ENCODE measurements around the gene U2AF1L4. TPM values are rescaled to one million over a fixed set of nuclear protein-coding genes. Genes with fewer than 3 reads are reported as not detected.

The U2AF1L4 gene
- total RNA-seq, 4 donors from 2014 or later, result 29.7 to 51.7 (median 36.8) TPM

GRCh38 chr19:35780717-35781116 lies 35.5 kb upstream of the U2AF1L4 start:
- Histone ChIP-seq H3K4me3 (replicated peaks in 1 of 3) (no peak overlapping the region), H3K36me3 (peaks cover 0 to 3% of the 10 kb centered on the region in 2 donors), H3K9me3 (no peaks in the 10 kb centered on the region), H3K27me3 (no peaks in the 10 kb centered on the region), H3K4me1 (peaks cover 0 to 1% of the 10 kb centered on the region in 2 donors), H3K27ac (no peak overlapping the region)
- WGBS, 2 donors, result 93 to 97% methylated on average over 14 to 18 of the region's 20 CpGs
- DNase-seq, result no peak
- TF ChIP-seq CTCF (IDR thresholded peaks at IDR 0.05) (no peak), POLR2A (IDR thresholded peaks at IDR 0.05) (no peak)
- intact Hi-C loops (cut with DNase I), result no loop called here

- Histone ChIP-seq H3K27ac (no peak overlapping the region), H3K9me3 (no peaks in the 10 kb centered on the region), H3K36me3 (peaks cover 0 to 3% of the 10 kb centered on the region in 2 donors), H3K4me1 (peaks cover under 1 to 3% of the 10 kb centered on the region in 2 donors), H3K4me3 (replicated peaks in 1 of 3) (no peak overlapping the region), H3K27me3 (no peaks in the 10 kb centered on the region)
- TF ChIP-seq CTCF (IDR thresholded peaks at IDR 0.05) (no peak), POLR2A (IDR thresholded peaks at IDR 0.05) (no peak)
- intact Hi-C loops (cut with DNase I), result no loop called here
- DNase-seq, result no peak
- WGBS, 2 donors, result 94 to 100% methylated on average over 3 to 16 of the region's 16 CpGs
These were observed 34.8 kb upstream of the U2AF1L4 start for GRCh38 chr19:35780058-35780457.

- Histone ChIP-seq H3K9me3 (no peaks in the 10 kb centered on the region), H3K4me1 (peaks cover 6 to 8% of the 10 kb centered on the region in 2 donors), H3K4me3 (replicated peaks in 1 of 3) (no peak overlapping the region), H3K27me3 (no peaks in the 10 kb centered on the region), H3K27ac (no peak overlapping the region), H3K36me3 (peaks cover 0 to 3% of the 10 kb centered on the region in 2 donors)
- intact Hi-C loops (cut with DNase I), result no loop called here
- no peak for TF ChIP-seq POLR2A (IDR thresholded peaks at IDR 0.05)
- TF ChIP-seq CTCF (IDR thresholded peaks at IDR 0.05), result no peak
- WGBS, 2 donors, result 93 to 94% methylated on average over 8 of the region's 8 CpGs
- no peak for DNase-seq
These were observed 33.8 kb upstream of the U2AF1L4 start for GRCh38 chr19:35779033-35779432.

- Histone ChIP-seq H3K27ac (no peak overlapping the region), H3K4me3 (replicated peaks in 1 of 3) (no peak overlapping the region), H3K9me3 (no peaks in the 10 kb centered on the region), H3K27me3 (no peaks in the 10 kb centered on the region), H3K36me3 (peaks cover 0 to 3% of the 10 kb centered on the region in 2 donors), H3K4me1 (peaks cover 6 to 8% of the 10 kb centered on the region in 2 donors)
- TF ChIP-seq POLR2A (IDR thresholded peaks at IDR 0.05), result no peak
- TF ChIP-seq CTCF (IDR thresholded peaks at IDR 0.05), result no peak
- DNase-seq, result no peak
- intact Hi-C loops (cut with DNase I), result no loop called here
- WGBS, 2 donors, result 79 to 84% methylated on average over 6 to 7 of the region's 7 CpGs
These were observed 32.7 kb upstream of the U2AF1L4 start for GRCh38 chr19:35777961-35778360.

GRCh38 chr19:35777086-35777841 lies 32.0 kb upstream of the U2AF1L4 start:
- H3K27ac ChIP-seq, result no peak overlapping the region
- H3K9me3 ChIP-seq, result no peaks in the 10 kb centered on the region
- peaks cover 0 to 3% of the 10 kb centered on the region in 2 donors for H3K36me3 ChIP-seq
- no peaks in the 10 kb centered on the region for H3K27me3 ChIP-seq
- H3K4me1 ChIP-seq, result peaks cover 6 to 8% of the 10 kb centered on the region in 2 donors
- TF ChIP-seq POLR2A (IDR thresholded peaks at IDR 0.05), result no peak
- TF ChIP-seq CTCF (IDR thresholded peaks at IDR 0.05), result no peak
- WGBS, 2 donors, result 61 to 66% methylated on average over 17 to 19 of the region's 19 CpGs
- no peak for DNase-seq
- intact Hi-C loops (cut with DNase I), result no loop called here
- no peak overlapping the region for H3K4me3 ChIP-seq (replicated peaks in 1 of 3)
